Natural killer cell (primary cell): ENCODE measurements around the gene MCRIP2. TPM values are rescaled to one million over a fixed set of nuclear protein-coding genes. Genes with fewer than 3 reads are reported as not detected.

Experiments used
- ATAC-seq, 3 donors: fragments of 150-1000 bp in 2 of 3; fragments of 200-7000 bp in 1 of 3; cut with Tn5 transposase; 1 replicate in 1 of 3; 2 replicates in 2 of 3; pipeline ENCODE4 v1.10.0; 2021; ENCODE audit warnings: mild to moderate bottlenecking in 2 of 3, moderate library complexity in 2 of 3
- DNase-seq, 2 donors: peaks; one replicate each; pipeline versions ENCODE4 v3.0.0 to v3.0.0-alpha.2; 2013 to 2021; ENCODE audit warnings: mixed read lengths in 1 of 2
- H3K27ac ChIP-seq: one replicate; pipeline ENCODE4 v1.5.1; 2013; ENCODE audit warnings: mild to moderate bottlenecking, low read length
- H3K27me3 ChIP-seq: one replicate; pipeline ENCODE4 v1.6.1; 2013; ENCODE audit warnings: low read length; ENCODE audit not compliant: control insufficient read depth, insufficient read depth
- H3K36me3 ChIP-seq: one replicate; pipeline ENCODE4 v1.6.1; 2013; ENCODE audit warnings: low read length; ENCODE audit not compliant: control insufficient read depth, insufficient read depth
- H3K4me1 ChIP-seq: one replicate; pipeline ENCODE4 v1.6.1; 2013; ENCODE audit warnings: low read length; ENCODE audit not compliant: control insufficient read depth, insufficient read depth
- H3K4me3 ChIP-seq: one replicate; pipeline ENCODE4 v1.5.1; 2013; ENCODE audit warnings: low read length
- H3K9me3 ChIP-seq: one replicate; pipeline ENCODE4 v1.6.1; 2013; ENCODE audit warnings: low read length; ENCODE audit not compliant: control insufficient read depth, insufficient read depth
- H3K27ac Mint-ChIP-seq, 2 donors: one replicate each; pipeline ENCODE4 v1.8.0; 2022; ENCODE audit warnings: mild to moderate bottlenecking in 2 of 2, mixed read lengths in 2 of 2, moderate library complexity in 1 of 2
- H3K27me3 Mint-ChIP-seq, 2 donors: one replicate each; pipeline ENCODE4 v1.8.0; 2022; ENCODE audit warnings: low read depth in 2 of 2, mixed read lengths in 2 of 2
- H3K36me3 Mint-ChIP-seq: one replicate; pipeline ENCODE4 v1.8.0; 2022; ENCODE audit warnings: mixed read lengths
- H3K4me1 Mint-ChIP-seq, 2 donors: one replicate each; pipeline ENCODE4 v1.8.0; 2022; ENCODE audit warnings: mixed read lengths in 2 of 2
- H3K4me3 Mint-ChIP-seq: one replicate; pipeline ENCODE4 v1.8.0; 2022; ENCODE audit warnings: mild to moderate bottlenecking, moderate library complexity, mixed read lengths
- H3K9me3 Mint-ChIP-seq, 2 donors: one replicate each; pipeline ENCODE4 v1.8.0; 2022; ENCODE audit warnings: mixed read lengths in 2 of 2
- WGBS: methylation state at CpG from one replicate; pipeline ENCODE4 v1.1.7; 2013; ENCODE audit warnings: missing lambda C conversion rate; ENCODE audit not compliant: insufficient coverage; 5-methylcytosine and 5-hydroxymethylcytosine counted together
- intact Hi-C: fragments of 100-400 bp; cut with micrococcal nuclease; formaldehyde crosslinking; loops from one replicate; pipeline ENCODE4 v1.14.2; 2022
- total RNA-seq, 4 donors: library from RNA; stranded (reverse); fragments of 120-200 nt in 1 of 4; gene quantifications; one replicate each; pipeline versions ENCODE4 v1.2.3 to v1.2.4, GENCODE V29; 2013 to 2022
- TF ChIP-seq, protein P1 (sequence below): fragments of 200-600 bp; IDR thresholded peaks from one replicate; pipeline ENCODE4 v1.8.0; 2022; ENCODE audit warnings: antibody characterized with exemption

Gene MCRIP2
- total RNA-seq, 3 donors from 2014 or later (not counting 1 experiment from before 2014, with no cell fraction given): 11.3 to 17.4 (median 15.7) TPM

DNA sequence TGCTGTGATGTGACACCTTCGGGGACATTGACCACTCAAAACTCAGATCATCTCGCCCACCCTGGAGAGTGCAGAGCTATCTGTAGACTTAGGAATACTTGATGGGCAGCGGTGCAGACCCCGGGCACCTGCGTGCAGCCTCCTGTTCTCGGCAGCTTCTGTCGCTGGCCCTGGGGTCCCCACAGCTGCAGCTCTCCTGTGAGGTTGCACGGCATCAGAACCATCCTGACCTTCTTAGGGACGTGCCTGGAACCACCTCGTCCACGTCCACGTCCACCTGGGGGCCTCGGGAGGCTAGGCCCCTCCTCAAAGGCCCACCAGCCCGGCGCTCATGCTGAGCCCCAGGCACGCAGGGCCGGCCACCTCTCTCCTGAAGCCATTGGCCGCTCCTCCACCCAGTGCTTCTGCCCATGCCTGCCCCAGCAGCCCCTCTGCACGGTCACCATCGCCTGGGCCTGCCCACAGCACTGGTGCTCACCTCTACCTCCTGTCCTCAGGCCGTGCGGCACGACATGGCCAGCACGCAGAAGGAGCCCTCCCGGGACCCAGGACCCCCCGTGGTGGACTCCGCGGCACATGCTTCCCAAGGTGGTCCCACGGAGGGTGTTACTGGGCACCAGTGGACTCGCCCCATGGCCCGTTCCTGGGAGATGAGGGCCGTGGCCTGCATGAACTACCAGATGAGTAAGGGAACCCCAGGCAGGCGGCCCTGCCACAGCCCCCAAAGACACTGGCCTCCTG is 13.1 kb upstream of the MCRIP2 start:
- Mint-ChIP-seq H3K27me3 (no peaks in the 10 kb centered on the region), H3K27ac (no peak overlapping the region)
- WGBS: 93% methylated on average over 33 of the region's 33 CpGs

GRCh38 chr16:629185-629832 is 12.3 kb upstream of the MCRIP2 start:
- H3K4me3 ChIP-seq: no peak overlapping the region
- H3K9me3 Mint-ChIP-seq: no peaks in the 10 kb centered on the region
- H3K4me1 ChIP-seq: no peaks in the 10 kb centered on the region
- H3K27me3 ChIP-seq: no peaks in the 10 kb centered on the region
- TF ChIP-seq, protein P1, sequence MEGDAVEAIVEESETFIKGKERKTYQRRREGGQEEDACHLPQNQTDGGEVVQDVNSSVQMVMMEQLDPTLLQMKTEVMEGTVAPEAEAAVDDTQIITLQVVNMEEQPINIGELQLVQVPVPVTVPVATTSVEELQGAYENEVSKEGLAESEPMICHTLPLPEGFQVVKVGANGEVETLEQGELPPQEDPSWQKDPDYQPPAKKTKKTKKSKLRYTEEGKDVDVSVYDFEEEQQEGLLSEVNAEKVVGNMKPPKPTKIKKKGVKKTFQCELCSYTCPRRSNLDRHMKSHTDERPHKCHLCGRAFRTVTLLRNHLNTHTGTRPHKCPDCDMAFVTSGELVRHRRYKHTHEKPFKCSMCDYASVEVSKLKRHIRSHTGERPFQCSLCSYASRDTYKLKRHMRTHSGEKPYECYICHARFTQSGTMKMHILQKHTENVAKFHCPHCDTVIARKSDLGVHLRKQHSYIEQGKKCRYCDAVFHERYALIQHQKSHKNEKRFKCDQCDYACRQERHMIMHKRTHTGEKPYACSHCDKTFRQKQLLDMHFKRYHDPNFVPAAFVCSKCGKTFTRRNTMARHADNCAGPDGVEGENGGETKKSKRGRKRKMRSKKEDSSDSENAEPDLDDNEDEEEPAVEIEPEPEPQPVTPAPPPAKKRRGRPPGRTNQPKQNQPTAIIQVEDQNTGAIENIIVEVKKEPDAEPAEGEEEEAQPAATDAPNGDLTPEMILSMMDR: no peak
- 92% methylated on average over 29 of the region's 29 CpGs for WGBS
- no peaks in the 10 kb centered on the region for H3K4me1 Mint-ChIP-seq
- intact Hi-C loops: no loop called here
- H3K36me3 Mint-ChIP-seq: no peaks in the 10 kb centered on the region
- no peaks in the 10 kb centered on the region for H3K9me3 ChIP-seq
- H3K4me3 Mint-ChIP-seq: no peak overlapping the region
- no peak for DNase-seq
- H3K27ac ChIP-seq: no peak overlapping the region
- no peak for ATAC-seq
- peaks cover 9% of the 10 kb centered on the region for H3K36me3 ChIP-seq
- no peaks in the 10 kb centered on the region for H3K27me3 Mint-ChIP-seq
- H3K27ac Mint-ChIP-seq: no peak overlapping the region

More for the DNA sequence above, 13.1 kb upstream of the MCRIP2 start:
- peaks cover 9% of the 10 kb centered on the region for H3K36me3 ChIP-seq
- no peaks in the 10 kb centered on the region for H3K9me3 ChIP-seq
- no peak overlapping the region for H3K27ac ChIP-seq
- H3K36me3 Mint-ChIP-seq: no peaks in the 10 kb centered on the region
- ATAC-seq: no peak
- H3K4me1 Mint-ChIP-seq: no peaks in the 10 kb centered on the region
- TF ChIP-seq, protein P1: no peak
- H3K4me3 ChIP-seq: no peak overlapping the region
- intact Hi-C loops: no loop called here
- H3K4me3 Mint-ChIP-seq: no peak overlapping the region
- no peak for DNase-seq
- H3K9me3 Mint-ChIP-seq: no peaks in the 10 kb centered on the region
- H3K4me1 ChIP-seq: no peaks in the 10 kb centered on the region
- no peaks in the 10 kb centered on the region for H3K27me3 ChIP-seq

DNA sequence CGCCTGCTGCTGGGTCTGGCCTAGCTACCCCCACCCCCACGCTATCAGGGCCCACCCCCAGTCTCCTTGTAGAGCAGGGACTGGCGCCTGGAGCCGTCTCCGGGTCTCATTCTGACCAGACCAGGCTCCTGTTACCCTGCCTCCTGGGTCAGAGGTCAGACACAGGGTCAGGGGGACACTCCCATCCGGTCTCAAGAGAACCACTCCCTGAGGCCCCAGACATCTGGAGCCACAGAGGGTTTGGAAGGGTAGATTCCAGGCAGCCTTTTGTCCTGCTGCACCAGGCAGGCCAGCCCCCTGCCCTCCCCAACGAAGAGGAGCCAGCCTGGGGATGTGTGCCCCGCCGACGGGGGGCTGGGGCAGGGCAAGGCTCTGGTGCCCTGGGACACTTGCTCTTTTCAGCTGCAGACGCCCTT is 11.8 kb upstream of the MCRIP2 start:
- H3K9me3 Mint-ChIP-seq: no peaks in the 10 kb centered on the region
- H3K36me3 ChIP-seq: peaks cover 9% of the 10 kb centered on the region
- peaks cover 0 to 2% of the 10 kb centered on the region in 2 donors for H3K4me1 Mint-ChIP-seq
- H3K4me1 ChIP-seq: peaks cover 3% of the 10 kb centered on the region
- TF ChIP-seq, protein P1: no peak
- H3K27me3 Mint-ChIP-seq: no peaks in the 10 kb centered on the region
- DNase-seq: no peak
- no peak overlapping the region for H3K27ac Mint-ChIP-seq
- H3K4me3 Mint-ChIP-seq: no peak overlapping the region
- WGBS: 80% methylated on average over 10 of the region's 11 CpGs
- no peaks in the 10 kb centered on the region for H3K9me3 ChIP-seq
- no peak overlapping the region for H3K27ac ChIP-seq
- H3K36me3 Mint-ChIP-seq: no peaks in the 10 kb centered on the region
- ATAC-seq: no peak
- H3K4me3 ChIP-seq: no peak overlapping the region
- H3K27me3 ChIP-seq: no peaks in the 10 kb centered on the region
- intact Hi-C loops: no loop called here
